Cardiac fibroblast (primary cell): Measurements from ENCODE around the gene IL17A.
"Not testable (repeated sequence)": the region's sequence is repeated elsewhere in the genome, so short reads cannot be mapped to it uniquely, and the experiment has no call there.

Experiments
- DNase-seq, 2 donors: peaks; one replicate each; pipeline versions ENCODE4 v3.0.0 to v3.0.0-alpha.2; 2010; ENCODE audit warnings: low read depth in 2 of 2
- H3K4me3 ChIP-seq, 2 donors: replicated peaks in 1 of 2; 1 replicate in 1 of 2; 2 replicates in 1 of 2; pipeline ENCODE4 v1.5.1; 2011; ENCODE audit warnings: low read depth in 2 of 2, low read length in 2 of 2, mild to moderate bottlenecking in 2 of 2, moderate library complexity in 1 of 2
- CTCF ChIP-seq: IDR thresholded peaks from one replicate; pipeline ENCODE4 v1.5.1; 2011; ENCODE audit warnings: low read depth, mild to moderate bottlenecking, low read length, inconsistent platforms

IL17A gene

GRCh38 chr6:52195886-52196285, 9.7 kb downstream of the IL17A start:
- no peak for DNase-seq
- no peak for TF ChIP-seq CTCF
- H3K4me3 ChIP-seq = no peak overlapping the region

DNA sequence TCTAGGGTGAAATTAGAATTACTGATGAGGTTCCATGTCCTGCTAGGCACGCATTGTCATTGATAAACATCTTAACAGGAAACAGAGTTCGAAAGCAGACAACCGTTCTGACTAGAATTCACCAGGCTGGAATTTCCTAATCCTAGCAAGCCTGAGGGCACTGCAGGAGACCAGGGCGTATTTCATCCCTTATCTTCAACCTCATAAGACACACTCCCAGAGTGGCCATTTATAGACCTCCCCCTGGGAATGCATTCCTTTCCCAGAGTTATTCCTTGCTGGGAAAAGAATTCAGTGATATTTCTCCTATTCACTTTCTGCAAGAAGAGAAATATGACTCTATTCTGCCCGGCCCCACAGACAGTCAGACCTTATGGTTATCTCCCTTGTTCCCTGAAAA, 13.9 kb downstream of the IL17A start:
- not testable (repeated sequence) for DNase-seq, H3K4me3 ChIP-seq

- H3K4me3 ChIP-seq = no peak overlapping the region
- no peak for DNase-seq
- TF ChIP-seq CTCF = no peak
Observed at GRCh38 chr6:52201046-52201445, 14.9 kb downstream of the IL17A start.

- H3K4me3 ChIP-seq = no peak overlapping the region
- no peak for DNase-seq
- no peak for TF ChIP-seq CTCF
Observed at GRCh38 chr6:52201493-52201892, 15.3 kb downstream of the IL17A start.

DNA sequence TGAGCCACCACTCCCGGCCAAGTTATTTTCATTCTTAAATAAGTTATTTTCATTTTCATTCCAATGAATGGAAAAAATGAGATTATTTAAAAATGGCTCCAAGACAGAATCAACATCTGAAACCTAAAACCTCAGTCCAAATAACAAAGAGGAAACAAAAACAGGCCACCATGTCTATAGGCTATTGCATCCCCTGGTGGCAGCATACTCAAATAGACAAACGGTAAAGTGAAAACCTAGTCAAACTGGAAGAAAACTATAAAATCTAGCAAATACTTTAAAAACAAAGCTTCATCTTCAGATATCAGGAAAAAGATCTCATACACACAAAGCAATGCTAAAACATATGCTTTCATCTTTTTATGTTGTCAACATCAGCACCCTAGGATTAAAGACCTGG, 20.9 kb downstream of the IL17A start:
- DNase-seq = no peak
- no peak for TF ChIP-seq CTCF
- no peak overlapping the region for H3K4me3 ChIP-seq

- no peak for TF ChIP-seq CTCF
- DNase-seq = no peak
- no peak overlapping the region for H3K4me3 ChIP-seq
Observed at GRCh38 chr6:52208612-52209011, 22.4 kb downstream of the IL17A start.

- TF ChIP-seq CTCF = no peak
- no peak for DNase-seq
- no peak overlapping the region for H3K4me3 ChIP-seq
Observed at GRCh38 chr6:52209770-52210169, 23.6 kb downstream of the IL17A start.
